RPMI8226 (cell line): Measurements from ENCODE around the gene IL2RA.
"Not testable (repeated sequence)": the region's sequence is repeated elsewhere in the genome, so short reads cannot be mapped to it uniquely, and the experiment has no call there.

Experiments used
- DNase-seq: peaks from one replicate; pipeline ENCODE4 v3.0.0-alpha.2; 2015

IL2RA gene

DNA sequence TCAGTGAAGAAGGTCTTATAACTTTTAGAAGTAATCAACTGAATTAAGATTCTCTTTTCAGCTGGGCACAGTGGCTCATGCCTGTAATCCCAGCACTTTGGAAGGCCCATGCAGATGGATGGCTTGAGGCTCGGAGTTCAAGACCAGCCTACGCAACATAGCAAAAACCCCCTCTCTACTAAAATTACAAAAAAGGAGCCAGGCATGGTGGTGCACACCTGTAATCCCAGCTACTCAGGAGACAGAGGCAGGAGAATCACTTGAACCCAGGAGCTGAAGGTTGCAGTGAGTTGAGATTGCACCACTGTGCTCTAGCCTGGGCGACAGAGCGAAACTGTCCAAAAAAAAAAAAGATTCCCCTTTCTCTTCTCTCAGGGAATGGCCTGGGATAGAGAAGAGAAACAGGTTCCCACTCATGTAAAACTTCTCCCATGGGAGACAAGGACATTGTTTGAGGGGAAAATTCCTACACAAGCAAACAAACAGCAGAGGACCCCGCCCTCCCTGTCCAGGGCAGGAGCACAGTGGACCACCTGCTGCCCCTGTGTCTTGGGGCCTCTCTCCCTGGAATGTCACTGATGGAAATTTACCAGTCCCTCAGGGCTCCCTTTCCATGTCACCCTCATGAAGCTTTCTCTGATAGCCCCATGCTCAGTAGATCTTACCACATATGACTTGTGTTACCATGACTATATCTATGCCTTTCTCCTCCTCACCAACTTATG is 5.6 kb downstream of the IL2RA start:
- DNase-seq, result no peak

DNA sequence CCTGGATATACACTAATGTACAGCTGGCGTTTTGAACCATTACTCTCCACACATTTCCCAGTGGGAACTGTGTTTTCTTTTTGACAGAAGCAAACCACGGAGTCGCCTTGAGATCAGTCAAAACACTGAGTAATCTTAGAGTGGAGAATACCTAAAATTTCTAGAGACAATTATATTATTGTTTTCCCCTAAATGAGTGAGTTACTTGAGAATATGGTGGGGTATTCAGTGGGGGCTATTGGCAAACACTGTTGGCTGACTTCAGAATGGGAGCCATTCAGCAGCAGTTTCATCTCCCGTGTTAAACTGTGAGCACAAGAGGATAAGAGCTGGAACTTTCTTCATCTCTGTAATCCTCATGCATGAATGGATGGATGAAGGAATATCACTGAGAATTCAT is 6.2 kb downstream of the IL2RA start:
- DNase-seq, result no peak

DNA sequence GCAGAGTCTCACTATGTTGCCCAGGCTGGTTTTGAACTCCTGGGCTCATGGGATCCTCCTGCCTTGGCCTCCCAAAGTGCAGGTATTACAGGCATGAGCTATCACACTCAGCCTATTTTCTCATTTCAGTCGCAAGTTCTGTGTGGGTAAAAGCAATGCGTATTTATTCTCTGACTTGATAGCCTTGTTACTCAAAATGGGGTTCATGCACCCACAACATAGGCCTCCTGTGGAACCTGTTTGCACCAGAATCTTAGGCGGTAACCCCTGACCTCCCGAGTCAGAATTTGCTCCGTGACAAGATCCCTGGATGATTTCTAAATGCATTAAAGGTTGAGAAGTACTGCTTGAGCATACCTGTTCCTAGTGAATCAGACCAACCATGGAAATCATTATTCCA is 7.3 kb downstream of the IL2RA start:
- no peak for DNase-seq

DNA sequence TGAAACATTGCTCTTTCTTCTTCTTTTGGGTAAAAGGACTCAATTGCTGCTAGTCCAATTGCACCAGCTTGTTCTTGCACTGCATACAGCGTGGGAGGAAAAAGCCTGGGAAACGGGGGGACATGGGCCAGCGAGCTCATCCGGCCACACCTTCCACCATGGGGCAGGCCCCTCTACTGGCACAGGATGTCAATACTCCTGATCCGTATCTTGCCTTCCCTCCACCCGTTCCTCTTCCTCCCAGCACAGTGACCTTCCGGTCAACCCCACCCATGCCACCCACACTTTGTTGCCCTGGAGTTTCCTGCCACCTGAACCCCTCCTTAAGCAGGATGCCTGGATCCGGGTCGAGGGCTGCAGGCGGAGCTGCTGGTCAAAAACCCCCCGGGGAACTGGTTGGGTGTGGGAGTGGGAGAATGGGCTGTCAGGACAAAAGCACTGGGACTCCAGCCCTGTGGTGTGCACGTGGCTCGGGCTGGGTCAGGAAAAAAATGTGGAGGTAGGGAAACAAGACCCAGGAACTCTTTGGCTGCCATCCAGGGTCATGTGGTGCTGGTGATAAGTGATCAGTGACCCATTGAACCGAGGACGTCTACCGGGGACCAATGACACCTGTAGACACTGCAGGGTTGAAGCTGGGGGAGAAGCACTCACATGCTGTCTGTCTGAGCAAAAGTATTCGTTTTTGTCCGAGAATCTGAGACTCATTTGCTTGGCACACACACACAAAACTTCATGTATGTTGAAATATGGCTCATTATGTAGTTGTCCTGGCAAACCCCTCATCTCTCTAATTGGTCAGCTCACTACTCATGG is 8.1 kb downstream of the IL2RA start:
- no peak for DNase-seq

DNA sequence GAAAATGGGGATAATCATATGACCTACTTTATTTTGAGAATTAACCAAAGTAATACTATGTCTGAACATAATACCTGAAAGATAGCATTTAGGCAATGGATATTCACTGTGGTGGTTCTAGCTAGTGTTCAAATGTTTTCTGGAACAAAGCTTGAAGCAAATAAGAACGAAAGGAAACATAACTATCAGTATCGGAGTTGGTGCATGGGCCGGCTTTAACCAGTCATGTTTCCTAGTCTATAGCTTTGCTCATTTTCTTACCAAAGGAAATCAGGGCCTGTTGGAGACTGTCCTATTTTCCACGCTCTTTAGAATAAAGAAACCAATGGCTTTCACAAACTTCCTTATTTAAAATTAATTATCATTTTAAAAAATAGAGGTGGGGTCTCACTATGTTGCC is 8.9 kb downstream of the IL2RA start:
- no peak for DNase-seq

DNA sequence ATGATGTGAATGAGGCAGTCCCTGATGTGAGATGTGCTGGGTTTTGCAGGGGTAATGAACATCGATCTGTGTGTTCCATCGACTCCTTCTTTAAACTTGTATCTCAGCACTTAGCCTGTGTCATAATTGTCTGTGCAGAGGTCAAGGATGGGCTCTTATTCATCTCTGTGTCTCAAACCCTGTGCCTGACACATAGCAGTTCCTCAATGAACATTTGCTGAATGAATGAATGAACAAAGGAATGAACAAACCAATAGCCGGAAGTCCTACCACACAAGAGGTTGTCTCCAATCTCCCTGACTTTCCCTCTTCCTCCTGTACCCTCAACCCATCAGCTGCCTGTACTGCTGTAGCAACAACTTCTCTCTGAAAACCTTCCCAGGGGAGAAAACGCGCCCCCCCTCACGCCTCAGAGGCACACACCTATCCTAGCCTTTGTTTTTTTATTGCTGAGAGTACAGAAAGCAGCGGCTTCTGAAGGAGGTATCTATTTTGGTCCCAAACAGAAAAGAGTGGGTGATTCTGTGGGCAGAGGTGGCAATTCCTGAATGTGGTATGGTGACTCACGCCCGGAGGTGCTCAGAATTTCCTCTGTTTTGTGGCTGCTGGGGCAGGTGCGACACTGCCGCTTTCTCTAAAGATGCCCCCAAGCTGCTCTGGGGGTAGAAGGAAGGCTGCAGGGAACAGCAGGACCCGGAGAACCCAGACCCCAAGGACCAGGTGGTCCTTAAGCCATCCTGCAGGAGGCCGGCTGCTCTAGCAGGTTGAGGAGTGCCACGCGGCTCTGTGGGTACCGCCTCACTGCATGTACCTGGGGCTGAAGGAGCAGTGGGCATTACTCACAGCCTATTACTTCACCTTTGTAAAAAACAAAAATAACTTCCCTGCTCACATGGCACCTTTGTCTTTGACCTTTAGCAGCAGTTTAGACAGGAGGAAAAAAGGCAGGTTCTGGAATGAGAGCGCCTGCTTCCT is 9.6 kb downstream of the IL2RA start:
- peak; percentile 80 for DNase-seq

DNA sequence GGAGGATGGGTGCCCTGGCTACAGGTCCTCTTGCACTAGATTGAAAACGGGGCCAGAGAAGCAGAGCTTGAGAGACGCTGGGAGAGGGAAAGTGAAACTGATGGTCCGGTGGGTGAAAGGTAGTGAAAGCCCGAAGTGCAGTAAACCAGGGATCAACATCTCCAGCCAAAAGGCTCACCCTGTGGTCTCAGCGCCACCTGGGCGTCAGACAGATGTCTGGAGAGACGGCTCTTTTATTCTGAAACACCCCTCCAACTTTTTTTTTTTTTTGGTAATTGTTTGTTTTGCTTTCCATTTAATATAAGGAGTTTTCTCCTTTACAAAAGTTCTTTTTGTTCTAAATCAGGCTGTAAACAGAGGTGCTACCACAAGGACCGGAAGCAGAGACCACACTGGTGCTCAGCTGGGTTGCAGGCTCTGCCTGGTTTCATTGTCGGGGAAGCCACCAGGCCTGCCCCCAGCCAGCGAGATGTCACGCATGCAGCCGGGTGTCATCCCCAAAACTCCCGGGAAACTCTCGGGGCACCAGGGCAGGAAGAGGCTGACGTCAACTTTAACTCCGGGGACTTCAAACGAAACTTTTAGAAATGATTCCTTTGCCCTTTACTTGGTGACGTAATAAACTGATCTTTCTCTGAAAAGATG is 11.2 kb downstream of the IL2RA start:
- DNase-seq, result peak; percentile 91

DNA sequence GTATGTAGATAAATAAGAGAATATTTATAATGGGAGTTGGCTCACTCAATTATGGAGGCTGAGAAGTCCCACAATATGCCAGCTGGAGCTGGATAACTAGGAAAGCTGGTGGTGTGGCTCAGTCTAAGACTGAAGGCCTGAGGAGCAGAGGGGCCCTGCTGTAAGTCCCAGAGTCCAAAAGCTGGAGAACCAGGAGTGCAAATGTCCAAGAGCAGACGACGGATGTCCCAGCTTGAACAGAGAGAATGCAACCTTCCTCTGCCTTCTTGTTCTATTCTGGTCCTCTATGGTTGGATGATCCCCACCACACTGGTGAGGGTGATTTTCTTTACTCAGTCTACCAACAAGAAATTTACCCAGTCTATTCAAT is 13.2 kb downstream of the IL2RA start:
- no peak for DNase-seq

DNA sequence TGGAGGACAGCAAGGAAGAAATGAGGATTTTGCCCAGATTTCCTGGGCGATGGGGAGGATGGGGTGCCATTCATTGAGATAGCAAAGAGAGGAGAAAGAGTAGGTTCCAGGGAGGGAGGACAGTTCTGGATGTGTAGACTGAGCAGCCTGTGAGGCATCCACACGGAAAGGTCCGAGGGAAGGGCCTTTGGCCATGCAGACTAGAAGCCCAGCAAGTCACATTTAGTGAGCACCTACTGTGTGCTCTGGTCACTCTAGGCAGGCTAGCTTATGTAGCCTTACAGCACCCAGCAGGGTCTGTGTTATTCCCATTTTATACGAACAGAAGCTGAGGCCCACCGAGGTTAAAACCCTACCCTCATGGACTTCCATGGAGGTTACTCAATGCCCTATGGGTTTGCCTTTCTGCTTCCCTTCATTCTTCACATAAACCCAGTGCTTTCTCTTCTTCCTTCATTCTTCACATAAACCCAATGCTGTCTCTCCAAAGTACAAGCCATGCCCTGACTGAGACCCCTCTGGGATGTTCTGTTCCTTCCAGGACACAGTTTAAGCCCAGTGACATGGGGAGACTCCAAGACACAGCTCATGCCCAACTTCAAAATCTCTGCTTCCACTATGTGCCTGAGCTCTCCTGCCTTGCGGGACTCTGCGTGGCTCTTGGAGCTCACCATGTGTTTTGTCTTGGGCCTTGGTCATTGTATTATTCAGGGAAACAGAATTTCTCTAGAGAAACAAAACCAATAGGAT is 13.7 kb downstream of the IL2RA start:
- DNase-seq, result no peak

DNA sequence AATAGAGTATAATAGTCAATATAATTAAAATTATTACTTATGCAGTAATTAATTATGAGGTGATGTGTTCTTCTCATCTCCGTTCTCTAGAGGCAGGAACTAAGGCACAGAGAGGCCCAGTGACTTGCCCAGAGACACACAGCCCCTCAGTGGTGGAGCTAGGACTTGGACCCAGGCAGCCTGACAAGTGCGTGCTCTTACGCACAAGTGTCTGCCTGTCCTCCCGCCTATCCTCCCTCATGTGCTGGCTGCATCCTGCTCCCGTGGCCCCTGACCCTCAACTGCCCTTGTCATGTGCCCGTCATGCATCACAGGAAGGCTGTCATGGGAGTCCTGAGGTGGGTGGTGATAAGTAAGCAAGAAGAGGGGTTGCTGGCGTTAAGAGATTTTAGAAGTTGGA is 14.3 kb downstream of the IL2RA start:
- no peak for DNase-seq

DNA sequence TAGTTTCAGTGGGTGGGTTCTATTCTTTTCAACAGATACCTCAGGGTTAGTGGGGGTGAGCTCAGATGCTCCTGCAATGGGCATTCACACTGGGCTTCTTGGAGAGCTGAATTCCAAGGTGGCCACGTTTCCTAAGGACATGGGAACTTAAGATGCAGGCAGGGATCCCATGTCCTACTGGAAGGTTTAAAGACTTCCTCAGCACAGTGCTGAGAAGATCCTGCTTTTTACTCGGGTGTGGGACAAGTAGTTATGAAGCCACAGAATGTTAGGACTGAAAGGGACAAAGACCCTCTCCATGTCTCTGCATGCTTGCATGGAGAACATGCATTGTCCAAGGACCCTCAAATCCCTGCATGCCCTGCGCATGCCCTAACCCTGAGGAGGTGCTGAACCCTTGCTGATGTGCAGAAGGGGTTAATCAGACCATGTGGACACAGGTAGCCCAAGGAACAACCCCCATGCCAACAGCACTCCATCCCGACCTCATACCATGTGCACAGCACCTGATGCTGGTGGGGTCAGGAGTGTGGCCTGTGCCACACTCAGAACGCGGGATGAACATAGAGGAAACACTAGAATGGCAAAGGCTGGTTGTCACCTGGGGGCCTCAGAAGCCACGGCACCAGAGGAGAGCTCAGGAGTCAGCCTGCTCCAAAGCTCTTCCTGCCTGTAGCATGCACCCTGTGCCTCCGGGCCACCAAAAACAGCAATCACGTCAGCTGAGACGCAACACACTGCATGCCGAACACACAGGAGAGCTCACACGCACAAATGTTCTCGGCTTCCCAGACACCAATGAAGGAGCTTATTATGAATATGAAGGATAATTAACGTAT is 15.2 kb downstream of the IL2RA start:
- no peak for DNase-seq

DNA sequence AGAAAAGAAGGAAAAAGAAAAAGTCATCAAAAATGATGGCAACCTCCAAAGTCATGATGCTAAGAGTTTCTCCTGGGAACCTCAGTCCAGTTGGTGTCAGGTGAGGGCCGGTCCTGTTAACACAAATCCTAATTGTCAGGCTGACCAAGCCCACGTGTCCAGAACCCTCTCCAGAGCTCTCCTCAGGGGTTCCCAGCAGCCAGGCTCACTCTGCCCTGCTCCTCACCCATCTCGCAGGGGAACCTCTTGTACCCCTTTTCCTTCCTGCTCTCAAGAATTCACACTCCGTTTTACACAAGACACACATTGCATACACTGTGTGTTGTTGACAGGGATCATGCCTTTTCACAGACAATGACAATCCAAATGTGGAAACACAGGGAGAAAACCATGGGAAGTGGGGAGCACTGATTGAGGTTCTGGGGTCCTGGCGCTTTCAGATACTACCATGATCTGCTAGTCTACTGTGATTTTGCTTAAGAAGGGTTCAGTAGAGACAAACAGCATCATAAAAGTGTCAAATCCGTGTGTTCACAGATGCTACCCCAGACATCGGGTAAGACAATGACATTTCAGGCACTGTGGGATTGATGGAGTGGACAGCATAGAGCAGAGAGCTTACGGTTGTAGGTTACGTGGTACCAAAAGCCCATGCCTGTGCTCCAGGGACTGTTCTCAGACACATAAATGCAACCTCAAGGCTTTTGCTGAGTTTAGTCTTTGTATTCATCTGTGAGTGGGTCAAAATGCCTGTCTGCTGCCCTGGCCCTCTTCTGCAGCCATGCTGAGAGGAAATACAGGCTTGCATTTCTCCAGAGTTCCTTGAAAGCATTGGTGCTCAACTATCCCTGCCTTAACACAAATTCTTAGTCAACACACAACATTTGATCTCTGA is 16.0 kb downstream of the IL2RA start:
- no peak for DNase-seq

DNA sequence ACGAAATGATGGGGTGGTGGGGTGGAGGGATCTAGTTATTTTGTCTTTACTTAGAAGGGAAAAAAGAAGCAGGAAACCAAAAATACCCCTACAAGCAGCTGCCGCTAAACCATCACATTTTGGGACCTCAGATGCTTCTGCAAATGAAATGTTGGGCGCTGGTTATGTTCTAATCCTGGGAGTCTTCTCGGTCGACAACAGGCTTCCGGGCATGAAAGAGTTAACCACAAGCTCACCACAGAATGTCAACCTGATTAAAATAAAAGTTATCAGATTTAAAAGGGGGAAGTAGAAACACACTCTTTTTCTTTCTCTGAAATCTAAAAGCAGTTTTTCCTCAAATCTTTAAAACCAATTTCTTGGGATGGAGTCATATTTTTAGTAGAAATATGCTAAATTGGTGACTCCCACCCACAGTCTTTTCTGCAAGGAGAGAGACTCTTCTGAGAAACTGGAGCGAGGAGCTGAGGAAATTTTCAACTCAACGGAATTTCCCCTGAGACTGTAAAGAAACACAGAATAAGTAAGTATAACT is 16.8 kb downstream of the IL2RA start:
- DNase-seq, result no peak

DNA sequence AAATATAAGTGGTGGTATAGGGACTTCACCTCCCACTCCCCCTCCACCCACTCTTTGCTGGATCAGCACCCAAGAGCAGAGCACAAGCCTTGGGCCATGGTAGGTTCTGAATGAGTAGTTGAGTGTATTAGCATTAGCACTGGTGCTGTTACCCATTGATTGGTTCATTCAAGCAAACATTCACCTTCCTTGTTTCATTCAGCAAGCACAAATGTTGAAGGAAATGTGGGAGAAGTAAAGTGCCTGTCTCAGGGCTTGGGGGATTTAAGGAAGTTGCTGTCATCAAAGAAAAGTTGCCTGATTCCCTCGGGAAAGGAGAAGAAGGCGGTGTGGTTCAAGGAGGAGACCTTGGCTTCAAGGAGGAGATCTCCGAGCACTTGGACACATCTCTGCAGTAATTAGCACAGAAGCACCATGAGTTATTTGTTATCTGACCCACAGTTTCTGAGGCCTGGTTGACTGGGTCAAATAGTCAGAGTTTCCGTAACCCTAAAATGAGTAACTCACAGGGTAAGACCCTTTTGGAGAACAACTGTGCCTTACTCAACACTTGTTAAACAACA is 17.3 kb downstream of the IL2RA start:
- no peak for DNase-seq

DNA sequence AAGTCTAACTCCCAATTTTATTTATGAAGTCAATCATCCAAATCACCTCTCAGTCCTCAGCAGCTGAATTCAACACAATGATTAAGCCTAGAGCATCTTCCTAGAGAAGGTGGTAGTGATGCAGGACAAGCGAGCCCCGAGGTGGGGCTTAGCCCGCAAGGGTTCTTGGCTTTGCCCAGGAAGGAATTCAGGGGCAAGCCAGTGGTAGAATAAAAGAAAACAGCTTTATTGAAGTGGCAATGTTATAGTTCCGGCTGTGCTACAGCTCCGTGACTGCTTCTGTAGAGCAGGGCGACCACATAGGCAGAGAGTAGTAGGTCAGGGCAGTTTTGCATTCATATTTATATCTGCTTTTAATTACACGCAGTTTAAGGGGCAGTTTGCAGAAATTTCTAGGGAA is 18.1 kb downstream of the IL2RA start:
- no peak for DNase-seq

DNA sequence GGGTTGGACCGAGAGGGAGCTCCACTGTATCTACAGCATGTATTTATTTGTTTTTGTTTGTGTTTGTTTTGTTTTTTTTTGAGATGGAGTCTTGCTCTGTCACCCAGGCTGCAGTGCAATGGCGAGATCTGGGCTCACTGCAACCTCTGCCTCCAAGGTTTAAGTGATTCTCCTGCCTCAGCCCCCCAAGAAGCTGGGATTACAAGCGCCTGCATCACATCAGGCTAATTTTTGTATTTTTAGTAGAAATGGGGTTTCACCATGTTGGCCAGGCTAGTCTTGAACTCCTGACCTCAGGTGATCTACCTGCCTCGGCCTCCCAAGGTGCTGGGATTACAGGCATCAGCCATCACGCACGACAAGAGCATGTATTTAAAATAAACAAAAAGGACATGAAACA is 18.8 kb downstream of the IL2RA start:
- not testable (repeated sequence) for DNase-seq

DNA sequence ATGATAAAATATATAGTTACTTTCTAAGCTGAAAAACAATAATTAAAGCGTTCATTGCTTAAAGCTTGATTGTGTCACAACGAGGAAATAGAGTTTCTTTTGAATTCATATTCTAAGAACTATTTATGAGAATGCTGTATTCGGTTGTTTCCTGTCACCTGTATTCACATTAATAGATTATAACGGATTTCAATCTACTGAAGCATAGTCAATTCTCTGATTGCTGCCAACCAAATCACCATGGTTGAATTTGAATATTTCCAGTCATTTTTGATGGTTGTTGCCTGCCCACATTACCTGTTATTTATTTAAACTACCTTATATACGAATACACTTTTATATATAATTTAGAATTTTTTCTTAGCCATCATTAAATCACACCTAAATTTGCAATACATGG is 22.0 kb downstream of the IL2RA start:
- no peak for DNase-seq

DNA sequence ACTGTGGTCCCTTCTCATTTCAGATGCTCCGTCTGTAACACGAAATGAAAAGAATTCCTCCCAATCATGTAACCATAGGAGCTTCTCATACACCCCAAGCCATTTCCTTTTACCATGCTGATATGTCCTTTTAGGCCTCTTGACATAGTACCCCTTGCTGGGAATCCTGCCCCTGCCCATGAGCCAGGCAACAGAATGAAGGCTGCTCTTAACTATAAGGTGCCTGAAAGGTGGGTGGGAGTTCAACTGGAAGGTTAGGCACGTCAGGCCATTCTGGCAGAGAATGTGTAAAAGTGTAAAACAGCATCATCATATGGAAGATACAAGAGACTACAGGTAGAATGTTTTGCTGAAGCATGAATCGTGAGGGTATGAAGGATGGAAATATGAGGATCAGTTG is 22.5 kb downstream of the IL2RA start:
- no peak for DNase-seq

DNA sequence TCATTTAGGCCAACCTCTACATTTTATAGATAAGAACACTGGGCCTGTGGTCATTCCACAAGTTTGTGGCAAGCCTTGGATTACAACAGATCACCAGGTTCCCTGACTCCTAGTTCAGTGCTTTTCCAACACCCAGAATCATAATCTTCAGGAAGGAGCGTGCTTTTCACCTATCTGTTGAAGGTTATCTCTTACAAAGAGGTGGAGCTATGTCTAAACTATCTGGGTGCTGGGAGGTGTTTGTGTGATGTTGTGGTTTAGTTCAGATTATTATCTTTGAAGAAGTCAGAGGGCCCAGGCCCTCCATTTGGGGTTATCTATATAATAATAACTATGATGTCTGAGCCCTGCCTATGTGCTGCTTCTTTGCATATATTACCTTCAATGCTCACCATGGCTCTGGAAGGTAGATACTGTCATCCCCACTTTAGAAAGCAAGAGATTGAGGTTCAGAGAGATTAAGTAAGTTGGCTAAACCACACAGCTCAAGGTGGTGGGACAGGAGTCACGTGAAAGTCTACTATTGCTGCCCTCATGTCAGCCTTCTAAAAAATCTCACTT is 24.0 kb downstream of the IL2RA start:
- DNase-seq, result no peak
